ENCODE data around the gene KRTAP10-4. TPM values are rescaled to one million over a fixed set of nuclear protein-coding genes. Genes with fewer than 3 reads are reported as not detected.
"Not testable (repeated sequence)": the region's sequence is repeated elsewhere in the genome, so short reads cannot be mapped to it uniquely, and the experiment has no call there.

Gene KRTAP10-4
- not detected for polyA plus RNA-seq (ENCODE audit: insufficient read length)

DNA sequence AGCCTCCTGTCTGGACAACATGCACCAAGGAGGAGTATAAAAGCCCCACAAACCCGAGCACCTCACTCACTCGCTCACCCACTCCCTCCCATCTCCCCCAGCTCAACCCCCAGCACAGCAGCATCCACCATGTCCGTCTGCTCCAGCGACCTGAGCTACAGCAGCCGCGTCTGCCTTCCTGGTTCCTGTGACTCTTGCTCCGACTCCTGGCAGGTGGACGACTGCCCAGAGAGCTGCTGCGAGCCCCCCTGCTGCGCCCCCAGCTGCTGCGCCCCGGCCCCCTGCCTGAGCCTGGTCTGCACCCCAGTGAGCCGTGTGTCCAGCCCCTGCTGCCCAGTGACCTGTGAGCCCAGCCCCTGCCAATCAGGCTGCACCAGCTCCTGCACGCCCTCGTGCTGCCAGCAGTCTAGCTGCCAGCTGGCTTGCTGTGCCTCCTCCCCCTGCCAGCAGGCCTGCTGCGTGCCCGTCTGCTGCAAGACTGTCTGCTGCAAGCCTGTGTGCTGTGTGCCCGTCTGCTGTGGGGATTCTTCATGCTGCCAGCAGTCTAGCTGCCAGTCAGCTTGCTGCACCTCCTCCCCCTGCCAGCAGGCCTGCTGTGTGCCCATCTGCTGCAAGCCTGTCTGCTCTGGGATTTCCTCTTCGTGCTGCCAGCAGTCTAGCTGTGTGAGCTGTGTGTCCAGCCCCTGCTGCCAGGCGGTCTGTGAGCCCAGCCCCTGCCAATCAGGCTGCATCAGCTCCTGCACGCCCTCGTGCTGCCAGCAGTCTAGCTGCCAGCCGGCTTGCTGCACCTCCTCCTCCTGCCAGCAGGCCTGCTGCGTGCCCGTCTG lies at the start of gene KRTAP10-4:
TSS of gene KRTAP10-4 (plus strand) at position 100 of the 827 bp plus-strand sequence. CDS start at position 130, 30 bp downstream.
- DNase-seq, result not testable (repeated sequence)

- no peak for DNase-seq
Measured at GRCh38 chr21:44524414-44525371, 48.8 kb upstream of the KRTAP10-4 start.

DNA sequence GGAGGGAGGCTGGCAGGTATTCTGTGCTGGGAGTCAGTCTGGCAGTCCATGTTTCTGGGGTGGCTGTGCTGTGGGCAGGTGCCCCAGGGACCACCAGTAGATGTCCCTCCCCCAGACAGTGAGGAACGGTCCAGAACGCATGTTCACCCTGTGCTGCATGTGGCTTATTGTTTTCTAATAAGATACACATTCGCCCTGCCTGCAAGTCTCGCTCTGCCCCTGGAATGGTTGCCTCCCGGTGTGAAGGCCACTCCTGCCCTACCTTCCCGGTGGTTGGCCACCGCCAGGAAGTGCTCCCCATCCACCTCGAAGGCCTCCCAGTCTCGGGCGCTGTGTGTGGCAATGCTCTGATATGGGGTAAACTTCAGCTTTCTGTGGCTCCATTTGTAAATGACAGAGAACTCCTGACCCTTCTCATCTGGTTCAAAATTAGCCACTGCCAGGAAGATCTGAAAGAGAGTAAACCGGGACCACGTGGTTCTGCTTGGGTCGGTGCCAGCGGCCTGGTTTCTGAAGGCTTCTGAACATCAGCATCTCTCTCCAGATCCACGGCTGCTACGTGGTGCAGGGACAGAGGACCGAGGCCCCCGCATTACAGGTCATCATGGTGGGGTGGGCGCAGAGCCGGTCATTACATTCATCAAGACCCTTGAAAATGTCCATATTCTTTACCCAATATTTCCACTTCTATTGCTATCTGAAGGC lies 48.0 kb upstream of the KRTAP10-4 start:
- DNase-seq, result no peak

- no peak for DNase-seq
Measured at GRCh38 chr21:44526096-44526997, 47.2 kb upstream of the KRTAP10-4 start.

DNA sequence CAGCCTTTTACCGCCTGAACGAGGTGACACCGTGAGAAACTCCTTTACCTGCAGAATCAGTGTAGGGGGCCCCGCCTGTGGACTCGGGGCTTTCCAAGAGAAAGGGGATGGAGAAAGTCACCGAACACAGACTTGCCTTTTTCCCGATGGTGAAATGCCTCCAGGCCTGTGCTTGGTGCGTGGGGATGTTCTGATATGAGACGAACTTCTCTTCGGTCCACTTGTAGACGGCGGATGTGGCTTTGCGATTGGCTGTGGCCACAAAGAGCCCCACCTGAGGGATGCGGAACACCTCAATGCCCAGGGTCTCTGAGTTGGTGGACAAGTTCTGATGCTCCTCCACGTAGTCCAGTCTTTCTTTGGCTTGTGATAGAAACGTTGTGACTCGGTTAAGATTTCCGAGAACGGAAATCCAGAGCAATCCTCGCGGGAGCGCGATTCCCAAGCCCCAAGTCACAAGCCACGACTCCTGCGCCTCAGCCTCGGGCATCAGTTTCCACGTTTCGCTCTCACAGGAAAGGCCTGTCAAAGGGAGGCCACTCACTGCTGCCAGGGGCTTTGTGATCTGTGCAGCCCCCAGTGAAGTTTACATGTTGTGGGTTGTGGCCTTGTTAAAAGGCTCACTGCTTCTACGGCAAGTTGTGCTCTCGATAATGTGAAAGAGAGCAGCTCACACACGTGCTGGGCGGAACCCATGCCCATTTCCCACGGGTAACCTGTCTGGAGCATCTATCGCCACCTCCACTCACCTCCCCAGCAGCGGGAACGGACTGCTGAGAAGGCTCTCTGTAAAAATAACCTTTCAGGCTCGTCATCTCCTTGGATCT lies 46.2 kb upstream of the KRTAP10-4 start:
- no peak for DNase-seq

GRCh38 chr21:44527983-44528633 lies 45.4 kb upstream of the KRTAP10-4 start:
- no peak for DNase-seq

GRCh38 chr21:44528634-44528995 lies 44.9 kb upstream of the KRTAP10-4 start:
- DNase-seq, result no peak

- no peak for DNase-seq
Measured at GRCh38 chr21:44529011-44529421, 44.5 kb upstream of the KRTAP10-4 start.

GRCh38 chr21:44529503-44530125 lies 43.9 kb upstream of the KRTAP10-4 start:
- no peak for DNase-seq

DNA sequence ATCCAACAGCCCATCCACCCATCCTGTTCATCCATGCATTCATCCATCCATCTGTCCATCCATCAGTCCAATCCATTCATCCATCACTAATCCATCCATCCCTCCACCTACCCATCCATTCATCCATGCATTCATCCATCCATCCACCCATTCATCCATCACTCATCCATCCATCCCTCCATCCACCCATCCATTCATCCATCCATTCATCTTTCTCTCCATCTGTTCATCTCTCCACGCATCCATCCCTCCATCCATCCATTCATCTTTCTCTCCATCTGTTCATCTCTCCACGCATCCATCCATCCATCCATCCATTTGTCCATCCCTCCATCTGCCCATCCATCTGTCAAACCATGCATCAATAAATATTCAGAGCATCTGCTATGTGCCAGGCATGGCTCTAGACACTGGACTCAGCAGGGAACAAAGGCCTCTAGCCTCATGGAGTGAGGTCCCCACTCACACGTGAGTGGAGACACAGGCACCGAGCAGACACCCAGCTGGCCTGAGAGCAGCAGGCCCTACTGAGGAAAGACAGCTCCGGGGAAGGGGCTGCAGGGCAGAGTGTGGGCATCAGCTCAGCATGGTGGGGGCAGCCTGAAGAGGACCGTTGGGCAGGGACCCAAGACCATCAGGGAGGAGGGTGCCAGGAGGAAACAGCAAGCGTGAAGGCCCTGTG lies 43.2 kb upstream of the KRTAP10-4 start:
- DNase-seq, result no peak

DNA sequence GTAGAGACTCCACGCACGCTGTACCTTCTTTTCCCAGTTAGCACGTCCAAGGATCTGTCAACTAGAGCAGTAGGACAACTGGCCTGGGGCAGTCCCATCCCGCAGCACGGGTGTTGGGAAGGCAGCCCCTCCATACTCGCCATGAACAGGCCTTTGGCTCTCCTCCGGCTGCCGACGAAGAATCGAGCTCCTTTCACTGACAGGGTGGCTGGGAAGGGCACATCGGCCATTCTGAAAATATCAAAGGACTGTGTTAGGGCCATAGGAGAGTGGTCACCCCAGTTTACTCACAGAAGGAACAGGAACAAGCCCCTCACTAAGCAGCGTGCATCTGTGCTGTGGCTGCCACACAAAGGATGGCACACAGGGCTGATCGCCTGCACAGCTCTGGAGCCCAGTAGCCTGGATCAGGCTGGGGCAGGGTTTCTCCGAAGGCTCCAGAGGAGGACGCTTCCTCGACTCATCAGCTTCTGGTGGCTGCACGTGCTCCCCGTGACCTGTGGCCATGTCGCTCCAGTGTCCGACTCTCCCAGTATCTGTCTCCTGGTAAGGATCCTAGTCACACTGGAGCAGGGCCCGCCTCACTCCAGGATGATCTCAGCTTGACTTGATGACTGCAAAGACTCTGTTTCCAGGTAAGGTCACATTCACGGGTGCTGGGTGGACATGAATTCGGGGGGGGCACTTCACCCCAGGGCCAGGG lies 42.5 kb upstream of the KRTAP10-4 start:
- no peak for DNase-seq

GRCh38 chr21:44531606-44532564 lies 41.6 kb upstream of the KRTAP10-4 start:
- no peak for DNase-seq

- DNase-seq, result no peak
Measured at GRCh38 chr21:44532712-44533111, 40.8 kb upstream of the KRTAP10-4 start.

DNA sequence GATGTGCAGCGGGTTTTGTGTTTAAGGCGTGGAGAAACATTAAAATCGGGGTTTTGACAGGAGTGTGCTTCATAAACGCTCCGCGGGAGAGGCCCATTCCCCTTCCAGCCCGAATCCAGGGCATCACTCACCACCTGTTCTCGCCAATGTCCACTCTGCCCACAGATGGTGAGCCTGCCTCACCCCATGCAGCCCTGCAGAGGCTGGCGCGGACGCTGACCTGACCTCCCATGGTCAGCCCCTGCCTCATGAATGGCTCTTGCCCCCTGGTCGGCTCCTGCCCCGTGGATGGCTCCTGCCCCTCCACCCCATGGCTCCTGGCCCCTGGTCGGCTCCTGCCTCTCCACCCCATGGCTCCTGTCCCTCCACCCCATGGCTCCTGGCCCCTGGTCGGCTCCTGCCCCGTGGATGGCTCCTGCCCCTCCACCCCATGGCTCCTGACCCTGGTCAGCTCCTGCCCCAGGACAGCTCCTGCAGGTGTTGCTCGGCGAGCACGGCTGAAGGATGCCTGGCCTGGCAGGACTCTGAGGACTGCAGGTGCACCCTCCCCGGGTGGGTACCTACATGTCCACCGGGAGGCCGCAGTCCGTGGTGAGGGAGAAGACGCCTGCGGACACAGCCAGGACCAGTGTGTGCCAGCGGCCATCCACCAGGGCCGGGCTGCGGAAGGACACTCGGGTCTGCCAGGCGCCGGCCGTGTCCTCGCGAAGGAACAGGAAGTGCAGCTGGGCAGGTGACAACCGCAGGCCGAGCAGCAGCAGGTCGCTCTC lies 40.2 kb upstream of the KRTAP10-4 start:
- DNase-seq, result no peak

- no peak for DNase-seq
Measured at GRCh38 chr21:44533891-44534627, 39.5 kb upstream of the KRTAP10-4 start.

- no peak for DNase-seq
Measured at GRCh38 chr21:44534688-44535087, 38.8 kb upstream of the KRTAP10-4 start.
